ENCODE measurements around the gene CARD16. TPM values are rescaled to one million over a fixed set of nuclear protein-coding genes. Genes with fewer than 3 reads are reported as not detected.
A peak's percentile ranks its signal among the peaks of the same experiment; 100 is the strongest.

CARD16 gene
- total and polyA plus RNA-seq, 4 experiments from 2014 or later = 56.1 to 219 (median 125) TPM

GRCh38 chr11:105033781-105034180 lies 11.4 kb downstream of the CARD16 start:
- Mint-ChIP-seq H3K4me3 (peak overlapping the region; percentile 95 to 100 (median 98)), H3K27me3 (no peaks in the 10 kb centered on the region), H3K27ac (peak overlapping the region; percentile 49 to 99 (median 97)), H3K4me1 (peaks cover 38 to 76% (median 54%) of the 10 kb centered on the region in 4 donors), H3K9me3 (peaks cover 0 to 2% (median 0%) of the 10 kb centered on the region in 8 donors), H3K36me3 (peaks cover 63 to 64% of the 10 kb centered on the region in 2 donors)
- H3K4me1 ChIP-seq (ENCODE audit: insufficient read depth, low read length) = peaks cover 60% of the 10 kb centered on the region
- intact Hi-C loops (cut with micrococcal nuclease) = loop anchor here (1.0 to 10.0 kb wide), 4 partner anchors 12 to 1041 kb away; partner anchors contain the start of genes AASDHPPT, CARD16, CASP4 and KBTBD3
- ChIA-PET CTCF (ENCODE audit: partially characterized antibody) (interaction anchor here (1.3 to 1.7 kb wide), 2 partner anchors 10 to 424 kb away, joined by 4 to 7 read pairs; no protein-coding TSS in a partner anchor), POLR2A (ENCODE audit: partially characterized antibody) (interaction anchor here (1.1 to 2.2 kb wide), 5 partner anchors 10 to 67 kb away, joined by 3 to 9 read pairs (median 4); partner anchors contain the start of gene CASP4)
- peaks cover 26% of the 10 kb centered on the region for H3K36me3 ChIP-seq (ENCODE audit: insufficient read depth, low read length)
- peak overlapping the region; percentile 74 for H3K27ac ChIP-seq (ENCODE audit: low read depth, low read length)
- H3K4me3 ChIP-seq (ENCODE audit: low read length in 2 of 2) = peak overlapping the region; percentile 60 to 64
- no peaks in the 10 kb centered on the region for H3K9me3 ChIP-seq (ENCODE audit: control insufficient read depth in 1 of 2, low read length in 2 of 2)
- no peaks in the 10 kb centered on the region for H3K27me3 ChIP-seq (ENCODE audit: insufficient read depth, low read length)
- DNase-seq = peak in 2 of 5 donors; percentile 23 to 29

GRCh38 chr11:105033343-105033742 lies 11.8 kb downstream of the CARD16 start:
- Histone ChIP-seq H3K4me1 (ENCODE audit: insufficient read depth, low read length) (peaks cover 63% of the 10 kb centered on the region), H3K27ac (ENCODE audit: low read depth, low read length) (peak overlapping the region; percentile 74), H3K27me3 (ENCODE audit: insufficient read depth, low read length) (no peaks in the 10 kb centered on the region), H3K4me3 (ENCODE audit: low read length in 2 of 2) (peak overlapping the region; percentile 40 to 60), H3K36me3 (ENCODE audit: insufficient read depth, low read length) (peaks cover 29% of the 10 kb centered on the region), H3K9me3 (ENCODE audit: control insufficient read depth in 1 of 2, low read length in 2 of 2) (no peaks in the 10 kb centered on the region)
- intact Hi-C loops (cut with micrococcal nuclease) = loop anchor here (1.0 to 10.0 kb wide), 4 partner anchors 12 to 1041 kb away; partner anchors contain the start of genes AASDHPPT, CARD16, CASP4 and KBTBD3
- peaks cover 0 to 2% (median 0%) of the 10 kb centered on the region in 8 donors for H3K9me3 Mint-ChIP-seq
- DNase-seq = no peak
- ChIA-PET CTCF (ENCODE audit: partially characterized antibody) (interaction anchor here (1.3 to 1.7 kb wide), 2 partner anchors 10 to 424 kb away, joined by 4 to 7 read pairs; no protein-coding TSS in a partner anchor), POLR2A (ENCODE audit: partially characterized antibody) (interaction anchor here (1.1 to 2.2 kb wide), 6 partner anchors 8 to 67 kb away, joined by 3 to 9 read pairs (median 4); partner anchors contain the start of gene CASP4)
- H3K27ac Mint-ChIP-seq = peak overlapping the region; percentile 44 to 98 (median 94)
- H3K36me3 Mint-ChIP-seq = peaks cover 62 to 65% of the 10 kb centered on the region in 2 donors
- peak overlapping the region; percentile 95 to 100 (median 98) for H3K4me3 Mint-ChIP-seq
- no peaks in the 10 kb centered on the region for H3K27me3 Mint-ChIP-seq
- H3K4me1 Mint-ChIP-seq = peaks cover 37 to 77% (median 58%) of the 10 kb centered on the region in 4 donors

- H3K36me3 Mint-ChIP-seq = peaks cover 59 to 66% of the 10 kb centered on the region in 2 donors
- Histone ChIP-seq H3K4me3 (ENCODE audit: low read length in 2 of 2) (peak overlapping the region; percentile 40 to 60), H3K27me3 (ENCODE audit: insufficient read depth, low read length) (no peaks in the 10 kb centered on the region), H3K9me3 (ENCODE audit: control insufficient read depth in 1 of 2, low read length in 2 of 2) (no peaks in the 10 kb centered on the region), H3K4me1 (ENCODE audit: insufficient read depth, low read length) (peaks cover 69% of the 10 kb centered on the region), H3K27ac (ENCODE audit: low read depth, low read length) (peak overlapping the region; percentile 74), H3K36me3 (ENCODE audit: insufficient read depth, low read length) (peaks cover 35% of the 10 kb centered on the region)
- ChIA-PET POLR2A (ENCODE audit: partially characterized antibody) (interaction anchor here (0.9 to 2.2 kb wide), 3 partner anchors 9 to 68 kb away, joined by 3 to 9 read pairs (median 5); partner anchors contain the start of gene CARD16), CTCF (ENCODE audit: partially characterized antibody) (interaction anchor here (1.2 kb wide), 1 partner anchor 98 kb away, joined by 4 read pairs; no protein-coding TSS in a partner anchor)
- intact Hi-C loops (cut with micrococcal nuclease) = loop anchor here (5.0 to 10.0 kb wide), 3 partner anchors 35 to 1042 kb away; partner anchors contain the start of genes AASDHPPT, CASP4 and KBTBD3
- H3K4me3 Mint-ChIP-seq = peak overlapping the region; percentile 83 to 100 (median 98)
- H3K27me3 Mint-ChIP-seq = no peaks in the 10 kb centered on the region
- peaks cover 42 to 78% (median 63%) of the 10 kb centered on the region in 4 donors for H3K4me1 Mint-ChIP-seq
- peak overlapping the region in 5 of 7 donors; percentile 50 to 89 (median 88) for H3K27ac Mint-ChIP-seq
- H3K9me3 Mint-ChIP-seq = no peaks in the 10 kb centered on the region
- no peak for DNase-seq
Measured at GRCh38 chr11:105032495-105032894, 12.6 kb downstream of the CARD16 start.

DNA sequence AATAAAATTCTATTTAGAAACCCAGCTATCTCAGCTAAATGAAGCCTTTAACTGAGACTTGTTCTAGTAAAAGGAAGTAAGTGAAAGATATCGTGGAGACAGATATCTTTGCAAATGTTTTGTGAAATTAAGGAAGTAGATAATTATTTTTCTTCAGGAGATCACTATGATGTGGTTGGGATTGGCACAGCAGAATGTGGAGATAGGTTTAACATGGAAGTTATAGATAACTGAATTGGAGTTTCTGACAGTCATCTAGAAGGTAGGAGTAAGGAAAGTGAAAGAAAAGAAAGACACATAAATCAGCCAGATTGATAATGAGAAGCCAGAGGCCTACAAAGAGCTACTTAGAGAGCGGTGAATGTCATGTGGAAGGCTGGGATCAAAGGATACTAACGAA lies 17.5 kb downstream of the CARD16 start:
- Mint-ChIP-seq H3K27me3 (no peaks in the 10 kb centered on the region), H3K27ac (peak overlapping the region in 6 of 7 donors; percentile 14 to 85 (median 58)), H3K4me3 (peak overlapping the region in 6 of 8 donors; percentile 20 to 67 (median 49)), H3K9me3 (no peaks in the 10 kb centered on the region), H3K4me1 (peaks cover 25 to 60% (median 46%) of the 10 kb centered on the region in 4 donors), H3K36me3 (peaks cover 71 to 76% of the 10 kb centered on the region in 2 donors)
- intact Hi-C loops (cut with micrococcal nuclease) = no loop called here
- Histone ChIP-seq H3K4me3 (ENCODE audit: low read length in 2 of 2) (no peak overlapping the region), H3K36me3 (ENCODE audit: insufficient read depth, low read length) (peaks cover 54% of the 10 kb centered on the region), H3K4me1 (ENCODE audit: insufficient read depth, low read length) (peaks cover 48% of the 10 kb centered on the region), H3K27ac (ENCODE audit: low read depth, low read length) (no peak overlapping the region), H3K27me3 (ENCODE audit: insufficient read depth, low read length) (no peaks in the 10 kb centered on the region), H3K9me3 (ENCODE audit: control insufficient read depth in 1 of 2, low read length in 2 of 2) (no peaks in the 10 kb centered on the region)
- ChIA-PET POLR2A (ENCODE audit: partially characterized antibody) (interaction anchor here (0.6 kb wide), 1 partner anchor 230 kb away, joined by 3 read pairs; no protein-coding TSS in a partner anchor), CTCF (ENCODE audit: partially characterized antibody) (interaction anchor here (1.2 kb wide), 1 partner anchor 19 kb away, joined by 3 read pairs; no protein-coding TSS in a partner anchor)
- DNase-seq = no peak

DNA sequence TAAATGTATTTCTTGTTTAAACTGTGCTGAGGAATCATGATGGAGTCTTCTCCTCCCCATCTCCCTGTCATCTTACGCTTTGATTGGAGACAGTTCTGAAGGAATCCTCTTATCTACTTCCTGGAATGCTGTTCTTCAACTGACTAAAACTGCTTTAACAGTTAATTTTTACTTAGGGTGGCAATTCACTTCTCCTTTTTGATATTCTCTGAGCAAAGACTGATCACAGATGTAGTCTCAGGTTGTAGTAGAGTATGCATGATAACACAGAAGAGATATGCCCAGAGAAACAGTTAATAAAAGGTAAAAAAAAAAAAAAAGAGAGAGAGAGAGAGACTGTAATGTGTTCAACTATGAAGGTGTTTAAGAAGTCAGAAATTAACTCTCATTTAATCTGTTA lies 20.7 kb downstream of the CARD16 start:
- Mint-ChIP-seq H3K4me3 (no peak overlapping the region), H3K36me3 (peaks cover 44 to 47% of the 10 kb centered on the region in 2 donors), H3K27me3 (no peaks in the 10 kb centered on the region)

DNA sequence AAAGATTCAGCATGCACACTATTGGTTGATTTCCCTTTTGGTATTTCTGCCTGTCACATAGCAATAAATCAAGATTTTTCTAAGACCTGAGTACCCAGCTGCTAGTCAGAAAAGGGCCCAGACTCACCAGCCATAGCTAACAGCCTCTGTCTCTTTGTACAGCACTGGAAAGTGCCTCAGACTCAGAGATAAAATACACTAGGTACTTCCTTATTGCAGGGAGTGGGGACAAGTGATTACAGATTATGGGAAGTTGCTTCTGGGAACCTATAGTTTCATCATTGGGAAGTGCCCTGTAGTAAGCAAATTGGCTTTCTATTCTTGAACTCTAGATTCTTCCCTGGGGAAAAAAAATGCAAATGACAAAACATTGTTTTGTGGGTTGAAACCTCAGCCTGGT lies 22.1 kb downstream of the CARD16 start, which contains the start of gene CASP5:
CASP5 (minus strand) TSS at position 166 of the 400 bp plus-strand sequence; CDS start at position 134, 32 bp downstream.
- H3K27me3 Mint-ChIP-seq = no peaks in the 10 kb centered on the region

More for the DNA sequence above, 20.7 kb downstream of the CARD16 start:
- DNase-seq = no peak
- Histone ChIP-seq H3K36me3 (ENCODE audit: insufficient read depth, low read length) (peaks cover 34% of the 10 kb centered on the region), H3K4me1 (ENCODE audit: insufficient read depth, low read length) (peaks cover 16% of the 10 kb centered on the region), H3K9me3 (ENCODE audit: control insufficient read depth in 1 of 2, low read length in 2 of 2) (no peaks in the 10 kb centered on the region), H3K4me3 (ENCODE audit: low read length in 2 of 2) (no peak overlapping the region), H3K27me3 (ENCODE audit: insufficient read depth, low read length) (no peaks in the 10 kb centered on the region), H3K27ac (ENCODE audit: low read depth, low read length) (no peak overlapping the region)
- Mint-ChIP-seq H3K27ac (peak overlapping the region in 3 of 7 donors; percentile 6 to 62 (median 42)), H3K9me3 (peaks cover 0 to 2% (median 0%) of the 10 kb centered on the region in 8 donors), H3K4me1 (peaks cover 15 to 43% (median 33%) of the 10 kb centered on the region in 4 donors)
- ChIA-PET CTCF (ENCODE audit: partially characterized antibody) (no interaction called here), POLR2A (ENCODE audit: partially characterized antibody) (no interaction called here)
- intact Hi-C loops (cut with micrococcal nuclease) = no loop called here

GRCh38 chr11:105022527-105022926 lies 22.6 kb downstream of the CARD16 start:
- CTCF ChIA-PET (ENCODE audit: partially characterized antibody) = no interaction called here
- Mint-ChIP-seq H3K36me3 (peaks cover 28 to 32% of the 10 kb centered on the region in 2 donors), H3K27ac (peak overlapping the region in 3 of 7 donors; percentile 0 to 26 (median 6)), H3K27me3 (no peaks in the 10 kb centered on the region), H3K9me3 (peaks cover 0 to 3% (median 0%) of the 10 kb centered on the region in 8 donors), H3K4me3 (no peak overlapping the region), H3K4me1 (peaks cover 8 to 27% (median 17%) of the 10 kb centered on the region in 4 donors)
- Histone ChIP-seq H3K4me3 (ENCODE audit: low read length in 2 of 2) (no peak overlapping the region), H3K9me3 (ENCODE audit: control insufficient read depth in 1 of 2, low read length in 2 of 2) (no peaks in the 10 kb centered on the region), H3K27ac (ENCODE audit: low read depth, low read length) (no peak overlapping the region), H3K4me1 (ENCODE audit: insufficient read depth, low read length) (no peaks in the 10 kb centered on the region), H3K27me3 (ENCODE audit: insufficient read depth, low read length) (no peaks in the 10 kb centered on the region), H3K36me3 (ENCODE audit: insufficient read depth, low read length) (peaks cover 19% of the 10 kb centered on the region)
- no peak for DNase-seq
- POLR2A ChIA-PET (ENCODE audit: partially characterized antibody) = no interaction called here
- intact Hi-C loops (cut with micrococcal nuclease) = no loop called here

More for the DNA sequence above, 22.1 kb downstream of the CARD16 start, which contains the start of gene CASP5:
- Histone ChIP-seq H3K4me1 (ENCODE audit: insufficient read depth, low read length) (peaks cover 4% of the 10 kb centered on the region), H3K4me3 (ENCODE audit: low read length in 2 of 2) (no peak within 1 kb of the TSS), H3K27ac (ENCODE audit: low read depth, low read length) (no peak within 1 kb of the TSS), H3K36me3 (ENCODE audit: insufficient read depth, low read length) (peaks cover 23% of the 10 kb centered on the region), H3K9me3 (ENCODE audit: control insufficient read depth in 1 of 2, low read length in 2 of 2) (no peaks in the 10 kb centered on the region), H3K27me3 (ENCODE audit: insufficient read depth, low read length) (no peaks in the 10 kb centered on the region)
- Mint-ChIP-seq H3K36me3 (peaks cover 33 to 36% of the 10 kb centered on the region in 2 donors), H3K4me3 (no peak within 1 kb of the TSS), H3K9me3 (peaks cover 0 to 3% (median 0%) of the 10 kb centered on the region in 8 donors), H3K27ac (peak within 1 kb of the TSS in 6 of 7 donors; percentile 14 to 77 (median 60)), H3K4me1 (peaks cover 13 to 32% (median 22%) of the 10 kb centered on the region in 4 donors)
- ChIA-PET POLR2A (ENCODE audit: partially characterized antibody) (no interaction called here), CTCF (ENCODE audit: partially characterized antibody) (no interaction called here)
- intact Hi-C loops (cut with micrococcal nuclease) = no loop called here
- no peak for DNase-seq
